Astrocyte of the spinal cord (primary cell): ENCODE results near the gene LNPEP.

Experiments
- DNase-seq: peaks from one replicate; pipeline ENCODE4 v3.0.0; 2011; ENCODE audit warnings: low read depth, low spot score
- H3K4me3 ChIP-seq: 2 replicates; pipeline ENCODE4 v1.5.1; 2011; ENCODE audit warnings: low read depth, mild to moderate bottlenecking, low read length, moderate library complexity
- CTCF ChIP-seq: IDR thresholded peaks from 2 replicates; pipeline ENCODE4 v1.5.1; 2012; ENCODE audit warnings: low read depth, mild to moderate bottlenecking, low read length, inconsistent platforms
- in situ Hi-C: cut with HindIII; loops from 2 replicates; pipeline ENCODE4 v1.10.0; 2017; ENCODE audit warnings: low sequenced_read_pairs

Gene LNPEP

GRCh38 chr5:96933764-96934707 is 1.8 kb upstream of the LNPEP start:
- DNase-seq, result no peak
- TF ChIP-seq CTCF, result no peak
- H3K4me3 ChIP-seq, result peak overlapping the region; percentile 74
- in situ Hi-C loops, result no loop called here

DNA sequence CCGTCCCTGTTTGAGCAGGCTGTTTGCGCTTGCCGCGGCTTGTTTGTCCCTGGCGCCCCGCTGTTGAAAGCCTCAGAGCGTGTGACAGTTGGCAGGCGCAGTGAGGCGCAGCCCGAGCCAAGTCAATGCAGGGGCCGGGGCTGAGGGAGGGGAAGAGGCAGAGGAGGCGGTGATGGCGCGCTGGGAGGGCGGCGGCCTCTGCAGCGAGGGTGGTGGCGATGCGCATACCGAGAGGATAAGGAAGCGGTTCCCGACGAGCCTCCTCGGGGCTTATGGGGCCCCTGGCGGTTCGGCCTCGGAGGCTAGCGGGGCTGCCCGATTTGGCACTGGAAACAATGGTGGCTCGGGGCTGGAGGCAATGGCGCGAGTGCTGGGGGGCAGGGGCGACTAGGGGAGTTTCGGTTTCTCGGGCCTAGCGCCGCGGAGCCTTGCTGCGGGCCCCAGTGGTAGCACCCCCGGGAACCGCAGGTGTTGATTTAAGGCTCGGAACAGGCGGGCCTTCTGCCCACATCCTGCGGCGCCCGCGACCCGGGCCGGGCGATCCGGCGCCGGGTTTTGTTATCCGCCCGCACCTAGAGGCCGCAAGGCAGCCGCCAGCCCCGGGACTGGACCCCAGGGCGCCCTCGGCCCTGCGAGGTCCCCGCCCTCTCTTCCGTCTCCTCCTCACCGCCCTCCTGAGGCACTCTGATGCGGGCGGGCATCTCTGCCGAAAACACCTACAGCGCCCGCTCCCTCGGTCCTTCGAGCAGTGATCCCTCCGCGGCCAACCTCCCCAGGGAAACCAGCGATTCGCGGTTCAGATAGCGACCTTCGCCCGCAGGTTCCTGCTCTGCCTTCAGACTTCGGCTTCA is 947 bp upstream of the LNPEP start:
- no peak for TF ChIP-seq CTCF
- peak; percentile 97 for DNase-seq
- in situ Hi-C loops, result no loop called here
- peak overlapping the region; percentile 74 for H3K4me3 ChIP-seq

DNA sequence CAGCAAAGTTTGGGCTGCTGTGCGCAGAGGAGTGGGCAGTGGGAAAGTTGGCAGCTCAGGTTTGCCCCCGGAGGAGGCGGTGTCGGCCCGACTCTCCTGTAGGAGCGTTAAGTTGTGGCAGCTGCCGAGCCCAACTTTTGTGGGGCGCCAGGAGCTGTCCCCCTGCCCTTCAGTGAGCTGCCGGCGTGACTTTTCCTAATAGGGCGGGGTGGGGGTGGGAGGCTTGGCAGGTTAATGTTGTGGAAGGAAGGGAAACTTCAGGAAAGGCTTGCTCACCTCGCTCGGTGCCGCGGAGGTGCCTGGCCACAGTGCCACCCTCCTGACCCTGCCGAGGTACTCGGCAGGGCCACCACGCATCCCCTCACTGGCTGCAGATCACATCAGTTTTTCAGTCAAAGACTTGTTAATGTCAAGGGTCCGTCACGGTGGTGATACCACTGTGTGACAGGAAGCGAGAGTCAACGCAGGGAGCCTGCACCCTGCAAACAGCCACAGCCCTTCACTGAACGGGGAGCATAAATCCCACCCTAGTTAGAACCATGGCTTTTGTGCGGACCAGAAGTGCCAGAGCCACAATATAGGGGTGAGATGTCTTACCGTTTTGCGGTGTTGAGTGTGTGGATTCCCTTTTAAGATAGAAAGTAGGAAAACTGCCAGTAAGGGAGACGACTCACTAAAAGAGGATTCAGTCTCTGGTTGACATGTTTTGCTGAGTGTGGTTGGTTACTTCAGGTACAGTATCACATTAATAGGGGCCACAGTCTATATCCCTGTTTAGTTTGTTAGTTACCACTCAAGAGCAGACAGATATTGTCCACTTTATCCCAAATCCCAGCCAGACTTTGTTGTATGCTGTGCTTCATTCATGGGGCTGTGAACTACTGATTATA is 796 bp downstream of the LNPEP start:
- H3K4me3 ChIP-seq, result peak overlapping the region; percentile 74
- in situ Hi-C loops, result no loop called here
- TF ChIP-seq CTCF, result peak; percentile 3
- DNase-seq, result peak; percentile 48

GRCh38 chr5:96940586-96940985 is 4.7 kb downstream of the LNPEP start:
- DNase-seq, result peak; percentile 29
- H3K4me3 ChIP-seq, result no peak overlapping the region
- no peak for TF ChIP-seq CTCF
- in situ Hi-C loops, result no loop called here

DNA sequence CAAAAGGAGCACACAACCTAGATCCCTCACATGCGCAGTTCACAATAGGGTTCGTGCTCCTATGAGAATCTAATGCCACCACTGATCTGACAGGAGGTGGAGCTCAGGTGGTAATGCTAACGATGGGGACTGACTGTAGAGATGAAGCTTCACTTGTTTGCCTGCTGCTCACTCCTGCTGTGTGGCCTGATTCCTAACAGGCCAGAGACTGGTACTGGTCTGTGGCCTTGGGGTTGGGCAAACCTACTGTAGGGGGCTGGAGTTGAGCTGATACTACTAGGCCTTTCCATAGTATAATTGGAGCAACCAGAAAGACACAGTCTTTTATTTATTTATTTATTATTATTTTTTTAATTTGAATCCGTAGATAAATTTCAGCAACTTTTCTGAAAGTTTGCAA is 5.3 kb downstream of the LNPEP start:
- no peak for DNase-seq
- H3K4me3 ChIP-seq, result no peak overlapping the region
- in situ Hi-C loops, result no loop called here
- no peak for TF ChIP-seq CTCF

GRCh38 chr5:96942078-96942477 is 6.2 kb downstream of the LNPEP start:
- H3K4me3 ChIP-seq, result no peak overlapping the region
- in situ Hi-C loops, result no loop called here
- no peak for TF ChIP-seq CTCF

More at GRCh38 chr5:96942078-96942477, 6.2 kb downstream of the LNPEP start:
- no peak for DNase-seq
